GM12878 (cell line): ENCODE measurements around the gene RPS4Y2. TPM values are rescaled to one million over a fixed set of nuclear protein-coding genes. Genes with fewer than 3 reads are reported as not detected.

Experiments
- ATAC-seq: fragments of 200-7000 bp; cut with Tn5 transposase; 3 replicates; pipeline ENCODE4 v1.9.1; 2020; ENCODE audit warnings: mild to moderate bottlenecking, moderate library complexity
- BruUV-seq: library from RNA; stranded (reverse); fragments of 400-500 nt; replicated peaks from 2 replicates; lab custom pipeline; 2021; lab: Mats Ljungman, UMichigan
- CTCF ChIA-PET: fragments of 300-600 bp; sonication (Branson Sonifier 250); formaldehyde crosslinking; extraction: SDS; loops from one replicate; lab custom pipeline; 2021; ENCODE audit warnings: inconsistent platforms; lab: Yijun Ruan, JAX
- POLR2A ChIA-PET: fragments of 350-600 bp; formaldehyde crosslinking; extraction: SDS; loops from one replicate; lab custom pipeline; 2021; ENCODE audit warnings: inconsistent platforms; lab: Charles Lee
- RAD21 ChIA-PET: fragments of 300-600 bp; sonication (Branson Sonifier 250); formaldehyde crosslinking; loops from one replicate; lab custom pipeline; 2023; ENCODE audit warnings: antibody characterized with exemption; ENCODE audit not compliant: unreplicated experiment; lab: Charles Lee
- SMC1A ChIA-PET: fragments of 300-600 bp; sonication (Branson Sonifier 250); formaldehyde crosslinking; loops from one replicate; lab custom pipeline; 2023; ENCODE audit not compliant: unreplicated experiment, uncharacterized antibody; lab: Charles Lee
- DNase-seq: peaks from one replicate; pipeline ENCODE4 v3.0.0-alpha.2; 2011; ENCODE audit warnings: low read depth, low spot score
- FAIRE-seq: peaks from 3 replicates; lab custom pipeline; 2011; peaks lifted over from hg19 to GRCh38; lab: Jason Lieb, UNC
- H2AFZ ChIP-seq: 2 replicates; pipeline ENCODE4 v1.6.0; 2011; ENCODE audit warnings: low read depth, low read length, control low read depth; ENCODE audit not compliant: control insufficient read depth
- H3K27ac ChIP-seq: 2 replicates; pipeline ENCODE4 v1.5.1; 2011; ENCODE audit warnings: control low read depth; ENCODE audit not compliant: control insufficient read depth, insufficient read depth
- H3K27me3 ChIP-seq, 2 experiments: replicated peaks in 1 of 2; 2 replicates each; pipeline versions ENCODE4 v1.6.0 to v1.6.1; 2011; ENCODE audit warnings: low read length in 1 of 2; ENCODE audit not compliant: control insufficient read depth in 2 of 2, insufficient read depth in 2 of 2
- H3K36me3 ChIP-seq, 2 experiments: 2 replicates each; pipeline ENCODE4 v1.5.1; 2011; ENCODE audit warnings: low read length in 1 of 2; ENCODE audit not compliant: control insufficient read depth in 2 of 2, insufficient read depth in 2 of 2
- H3K4me1 ChIP-seq: 2 replicates; pipeline ENCODE4 v1.6.1; 2011; ENCODE audit warnings: mild to moderate bottlenecking, low read length, moderate library complexity, mixed read lengths; ENCODE audit not compliant: control insufficient read depth, insufficient read depth
- H3K4me2 ChIP-seq: 2 replicates; pipeline ENCODE4 v1.6.0; 2011; ENCODE audit warnings: control low read depth; ENCODE audit not compliant: control insufficient read depth, insufficient read depth
- H3K4me3 ChIP-seq: fragments of 200-600 bp; sonication (generic); 2 replicates; pipeline ENCODE4 v1.5.1; 2016
- H3K79me2 ChIP-seq: 2 replicates; pipeline ENCODE4 v1.6.0; 2011; ENCODE audit warnings: low read length; ENCODE audit not compliant: control insufficient read depth, insufficient read depth
- H3K9ac ChIP-seq: 2 replicates; pipeline ENCODE4 v1.8.0; 2011; ENCODE audit warnings: low read length, control low read depth, mixed read lengths; ENCODE audit not compliant: control insufficient read depth, insufficient read depth
- H3K9me3 ChIP-seq: replicated peaks from 3 replicates; pipeline ENCODE4 v1.5.1; 2011; ENCODE audit warnings: mild to moderate bottlenecking, low read length; ENCODE audit not compliant: control insufficient read depth, insufficient read depth
- H4K20me1 ChIP-seq: 2 replicates; pipeline ENCODE4 v1.6.0; 2011; ENCODE audit not compliant: control insufficient read depth, insufficient read depth
- BACH1 ChIP-seq: fragments of 450-650 bp; IDR thresholded peaks from 2 replicates; pipeline ENCODE4 v1.6.1; 2017; ENCODE audit warnings: mild to moderate bottlenecking, borderline replicate concordance
- CBFB ChIP-seq: IDR thresholded peaks from 2 replicates; pipeline ENCODE4 v1.6.1; 2016; ENCODE audit warnings: antibody characterized with exemption, low read depth
- IRF3 ChIP-seq: fragments of 450-650 bp; IDR thresholded peaks from 2 replicates; pipeline ENCODE4 v1.6.1; 2014; ENCODE audit warnings: mild to moderate bottlenecking
- NBN ChIP-seq: fragments of 450-650 bp; IDR thresholded peaks from 2 replicates; pipeline ENCODE4 v1.6.1; 2016
- NKRF ChIP-seq: fragments of 450-650 bp; conservative IDR thresholded peaks from 2 replicates; pipeline ENCODE4 v1.6.1; 2017; ENCODE audit warnings: mild to moderate bottlenecking, moderate library complexity
- PBX3 ChIP-seq: IDR thresholded peaks from 2 replicates; pipeline ENCODE4 v1.6.1; 2011; ENCODE audit warnings: mild to moderate bottlenecking, low read depth, low read length, moderate library complexity; ENCODE audit not compliant: insufficient replicate concordance
- PKNOX1 ChIP-seq: fragments of 450-650 bp; IDR thresholded peaks from 2 replicates; pipeline ENCODE4 v1.6.1; 2016; ENCODE audit warnings: mild to moderate bottlenecking
- PRDM15 ChIP-seq: fragments of 450-650 bp; formaldehyde crosslinking; IDR thresholded peaks from 2 replicates; pipeline ENCODE4 v1.4.0; 2020; ENCODE audit warnings: mild to moderate bottlenecking, moderate library complexity
- ZBTB4 ChIP-seq: fragments of 450-650 bp; formaldehyde crosslinking; IDR thresholded peaks from 2 replicates; pipeline ENCODE4 v1.4.0; 2022; ENCODE audit warnings: mild to moderate bottlenecking, moderate library complexity
- ZNF384 ChIP-seq: IDR thresholded peaks from 2 replicates; pipeline ENCODE4 v1.6.1; 2012; ENCODE audit warnings: low read depth, mild to moderate bottlenecking, low read length, improper control_type of control experiment, borderline replicate concordance
- WGBS: methylation state at CpG from one replicate; pipeline ENCODE4 v1.1.6; 2016; ENCODE audit warnings: low lambda C conversion rate; ENCODE audit not compliant: insufficient replicate concordance, insufficient coverage; ENCODE audit errors: missing lambda C conversion rate; 5-methylcytosine and 5-hydroxymethylcytosine counted together
- in situ Hi-C: fragments of 300-500 bp; cut with MboI; formaldehyde crosslinking; loops from 9 replicates; pipeline ENCODE4 v1.14.3; 2018; ENCODE audit warnings: mixed read lengths
- intact Hi-C: fragments of 100-400 bp; cut with micrococcal nuclease; formaldehyde crosslinking; loops from one replicate; pipeline ENCODE4 v1.14.2; 2022; ENCODE audit not compliant: unreplicated experiment
- polyA plus RNA-seq, 11 experiments: library from polyadenylated mRNA; depleted of rRNA in 4 of 11; unstranded in 6 of 11; stranded (reverse) in 5 of 11; fragments of >200 nt; fragmentation: Nextera tagmentation in 4 of 11; fragmentation: Illumina TruSeq in 1 of 11; extraction: Ambion mirVana in 4 of 11; extraction: Trizol in 1 of 11; gene quantifications; 1 replicate in 1 of 11; 2 replicates in 10 of 11; pipeline versions ENCODE4 v1.2.1 to v1.2.3, GENCODE V29; 2011 to 2016; ENCODE audit warnings: inconsistent platforms in 2 of 11, missing spikeins in 2 of 11, low read depth in 1 of 11
- total RNA-seq, 4 experiments: library from RNA; depleted of rRNA in 3 of 4; stranded (reverse); fragments of >200 nt in 3 of 4; fragmentation: Illumina TruSeq in 1 of 4; extraction: Trizol in 1 of 4; gene quantifications; 2 replicates each; pipeline versions ENCODE4 v1.2.1 to v1.2.3, GENCODE V29; 2013 to 2021

Gene RPS4Y2
- total and polyA plus RNA-seq, 10 of the 15 experiments (the other 5 are each of a cell fraction or from before 2014, with no cell fraction given), result not detected

- TF ChIP-seq PKNOX1, result no peak
- no peak for TF ChIP-seq ZNF384
Measured at GRCh38 chrY:20814794-20815193, 58.9 kb downstream of the RPS4Y2 start (continued).

GRCh38 chrY:20817067-20817466 lies 61.2 kb downstream of the RPS4Y2 start:
- POLR2A ChIA-PET, result no interaction called here
- Histone ChIP-seq H3K27me3 (no peaks in the 10 kb centered on the region), H3K4me1 (no peaks in the 10 kb centered on the region), H3K4me3 (no peak overlapping the region), H3K36me3 (no peaks in the 10 kb centered on the region), H2AFZ (no peak overlapping the region), H3K9ac (no peak overlapping the region), H3K27ac (no peak overlapping the region), H3K9me3 (no peaks in the 10 kb centered on the region), H3K4me2 (no peak overlapping the region), H4K20me1 (no peaks in the 10 kb centered on the region), H3K79me2 (no peaks in the 10 kb centered on the region)
- no CpG with 5 or more reads among the region's 2 CpGs for WGBS
- CTCF ChIA-PET, result no interaction called here
- SMC1A ChIA-PET, result no interaction called here
- RAD21 ChIA-PET, result no interaction called here
- no peak for ATAC-seq
- no TSS peak for BruUV-seq
- no peak for FAIRE-seq
- in situ Hi-C loops (no loop called here), intact Hi-C loops (no loop called here)
- no peak for DNase-seq
- TF ChIP-seq NBN, result no peak
- TF ChIP-seq ZBTB4 (CRISPR knock-in tag), result no peak
- no peak for TF ChIP-seq IRF3
- no peak for TF ChIP-seq CBFB
- no peak for TF ChIP-seq BACH1
- TF ChIP-seq PRDM15 (CRISPR knock-in tag), result no peak
- TF ChIP-seq PBX3, result no peak
- TF ChIP-seq NKRF, result no peak
